ENCODE results near the gene LRP8.

Gene LRP8

DNA sequence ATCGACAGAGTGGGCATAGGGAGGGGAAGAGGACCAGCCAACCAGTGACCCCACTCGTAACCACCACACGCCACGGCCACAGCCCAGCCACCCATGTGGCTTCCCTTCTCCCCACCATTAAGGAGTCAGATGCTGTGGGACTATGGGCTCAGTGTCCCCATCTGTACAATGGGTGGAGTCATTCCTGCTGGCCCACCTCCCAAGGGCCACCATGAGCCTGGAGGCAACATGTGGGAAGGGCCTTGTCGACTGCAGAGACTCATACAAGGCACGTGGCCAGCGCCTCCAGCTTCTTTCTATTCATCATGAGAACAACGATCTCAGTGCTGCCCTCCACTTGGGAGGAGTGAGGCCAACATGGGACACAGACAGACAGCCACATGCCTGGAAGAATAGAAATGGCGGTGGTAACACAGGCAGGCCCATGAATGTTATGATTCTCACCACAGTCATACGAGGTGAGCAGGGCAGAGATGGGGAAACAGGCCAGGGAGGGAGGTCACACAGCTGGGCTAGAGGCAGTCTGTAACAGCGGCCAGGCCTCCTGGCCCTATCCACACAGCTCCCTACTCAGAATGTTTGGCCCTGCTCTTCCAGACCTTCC lies 16.1 kb downstream of the LRP8 start:
- Histone ChIP-seq H3K9ac (ENCODE audit: low read depth, low read length, poor library complexity, severe bottlenecking) (no peak overlapping the region), H3K9me3 (ENCODE audit: insufficient read depth, low read depth, low read length) (no peaks in the 10 kb centered on the region), H3K36me3 (ENCODE audit: insufficient read depth, low read length) (peaks cover 40% of the 10 kb centered on the region; the same call in 1 of the 2 replicates), H3K4me3 (ENCODE audit: low read length, poor library complexity, severe bottlenecking) (no peak overlapping the region), H4K20me1 (ENCODE audit: insufficient read depth, low read length, poor library complexity, severe bottlenecking) (peaks cover 7% of the 10 kb centered on the region), H3K4me2 (ENCODE audit: low read depth, low read length, poor library complexity, severe bottlenecking) (no peak overlapping the region), H3F3A (ENCODE audit: low read depth) (no peaks in the 10 kb centered on the region), H3K4me1 (ENCODE audit: insufficient read depth, low read length, poor library complexity, severe bottlenecking) (peaks cover 17% of the 10 kb centered on the region), H3K27me3 (ENCODE audit: insufficient read depth, low read length, poor library complexity, severe bottlenecking) (no peaks in the 10 kb centered on the region), H2AFZ (ENCODE audit: low read length) (no peak overlapping the region), H3K79me2 (ENCODE audit: insufficient read depth, low read length) (peaks cover 64% of the 10 kb centered on the region; the same call in 1 of the 2 replicates), H3K9me2 (replicated peaks; ENCODE audit: low read depth, low read length) (no peaks in the 10 kb centered on the region)
- TF ChIP-seq EZH2phosphoT487 (IDR thresholded peaks at IDR 0.05; ENCODE audit: borderline replicate concordance) (no peak), CTCF (conservative IDR thresholded peaks at IDR 0.05; ENCODE audit: low read length) (no peak)

GRCh38 chr1:53310847-53311681 lies 16.8 kb downstream of the LRP8 start:
- H3K79me2 ChIP-seq (ENCODE audit: insufficient read depth, low read length), result peaks cover 64% of the 10 kb centered on the region
- peaks cover 40% of the 10 kb centered on the region; the same call in 1 of the 2 replicates for H3K36me3 ChIP-seq (ENCODE audit: insufficient read depth, low read length)
- H3K27me3 ChIP-seq (ENCODE audit: insufficient read depth, low read length, poor library complexity, severe bottlenecking), result no peaks in the 10 kb centered on the region
- no peak for TF ChIP-seq EZH2phosphoT487 (IDR thresholded peaks at IDR 0.05; ENCODE audit: borderline replicate concordance)
- no peak for TF ChIP-seq CTCF (conservative IDR thresholded peaks at IDR 0.05; ENCODE audit: low read length)
- no peak overlapping the region for H3K9ac ChIP-seq (ENCODE audit: low read depth, low read length, poor library complexity, severe bottlenecking)
- H3K4me3 ChIP-seq (ENCODE audit: low read length, poor library complexity, severe bottlenecking), result no peak overlapping the region
- peaks cover 14% of the 10 kb centered on the region for H4K20me1 ChIP-seq (ENCODE audit: insufficient read depth, low read length, poor library complexity, severe bottlenecking)
- peaks cover 10% of the 10 kb centered on the region for H3K4me1 ChIP-seq (ENCODE audit: insufficient read depth, low read length, poor library complexity, severe bottlenecking)
- H3K9me2 ChIP-seq (replicated peaks; ENCODE audit: low read depth, low read length), result no peaks in the 10 kb centered on the region
- no peaks in the 10 kb centered on the region for H3K9me3 ChIP-seq (ENCODE audit: insufficient read depth, low read depth, low read length)
- H3K4me2 ChIP-seq (ENCODE audit: low read depth, low read length, poor library complexity, severe bottlenecking), result no peak overlapping the region
- no peaks in the 10 kb centered on the region for H3F3A ChIP-seq (ENCODE audit: low read depth)
- H2AFZ ChIP-seq (ENCODE audit: low read length), result no peak overlapping the region

GRCh38 chr1:53309802-53310201 lies 18.1 kb downstream of the LRP8 start:
- Histone ChIP-seq H2AFZ (ENCODE audit: low read length) (no peak overlapping the region), H4K20me1 (ENCODE audit: insufficient read depth, low read length, poor library complexity, severe bottlenecking) (peaks cover 16% of the 10 kb centered on the region), H3K4me1 (ENCODE audit: insufficient read depth, low read length, poor library complexity, severe bottlenecking) (peaks cover 5% of the 10 kb centered on the region), H3K4me3 (ENCODE audit: low read length, poor library complexity, severe bottlenecking) (no peak overlapping the region), H3K36me3 (ENCODE audit: insufficient read depth, low read length) (peaks cover 33% of the 10 kb centered on the region; the same call in 1 of the 2 replicates), H3F3A (ENCODE audit: low read depth) (no peaks in the 10 kb centered on the region), H3K9me2 (replicated peaks; ENCODE audit: low read depth, low read length) (no peaks in the 10 kb centered on the region), H3K27me3 (ENCODE audit: insufficient read depth, low read length, poor library complexity, severe bottlenecking) (no peaks in the 10 kb centered on the region), H3K9me3 (ENCODE audit: insufficient read depth, low read depth, low read length) (no peaks in the 10 kb centered on the region), H3K79me2 (ENCODE audit: insufficient read depth, low read length) (peaks cover 65% of the 10 kb centered on the region), H3K9ac (ENCODE audit: low read depth, low read length, poor library complexity, severe bottlenecking) (no peak overlapping the region), H3K4me2 (ENCODE audit: low read depth, low read length, poor library complexity, severe bottlenecking) (no peak overlapping the region)
- TF ChIP-seq EZH2phosphoT487 (IDR thresholded peaks at IDR 0.05; ENCODE audit: borderline replicate concordance) (no peak), CTCF (conservative IDR thresholded peaks at IDR 0.05; ENCODE audit: low read length) (no peak)
